ENCODE measurements around the gene ENTPD2. TPM values are rescaled to one million over a fixed set of nuclear protein-coding genes. Genes with fewer than 3 reads are reported as not detected.

ENTPD2 gene
- total and polyA plus RNA-seq, 10 of the 15 experiments (the other 5 are each of a cell fraction or from before 2014, with no cell fraction given) = 0.15 to 1.8 (median 0.65) TPM; not detected in 2

- TF ChIP-seq EED (IDR thresholded peaks at IDR 0.05; ENCODE audit: low read depth) (no peak), PRDM15 (CRISPR knock-in tag; IDR thresholded peaks at IDR 0.05) (no peak), SMC3 (IDR thresholded peaks at IDR 0.05; ENCODE audit: borderline replicate concordance, low read length) (peak; percentile 68), ZBTB40 (IDR thresholded peaks at IDR 0.05; ENCODE audit: borderline replicate concordance) (no peak), NFYA (IDR thresholded peaks at IDR 0.05; ENCODE audit: borderline replicate concordance, low read depth, low read length) (no peak), SPI1 (IDR thresholded peaks at IDR 0.05; ENCODE audit: borderline replicate concordance, insufficient read depth, low read depth, low read length) (no peak), WRNIP1 (IDR thresholded peaks at IDR 0.05; ENCODE audit: borderline replicate concordance, low read depth, low read length) (no peak), NKRF (conservative IDR thresholded peaks at IDR 0.05) (no peak), USF2 (IDR thresholded peaks at IDR 0.05; ENCODE audit: borderline replicate concordance, low read depth, low read length) (no peak), SREBF2 (IDR thresholded peaks at IDR 0.05; ENCODE audit: low read length) (no peak), ESRRA (IDR thresholded peaks at IDR 0.05; ENCODE audit: low read length) (no peak), IKZF2 (IDR thresholded peaks at IDR 0.05) (no peak), IRF4 (IDR thresholded peaks at IDR 0.05; ENCODE audit: low read depth, low read length) (no peak), NBN (IDR thresholded peaks at IDR 0.05) (no peak), GATAD2B (conservative IDR thresholded peaks at IDR 0.05; ENCODE audit: low read depth) (no peak), CHD4 (IDR thresholded peaks at IDR 0.05) (no peak), SP1 (IDR thresholded peaks at IDR 0.05; ENCODE audit: low read depth, low read length) (no peak), ELK1 (IDR thresholded peaks at IDR 0.05; ENCODE audit: low read depth, low read length) (no peak)
These were observed 10.4 kb upstream of the ENTPD2 start (continued) for GRCh38 chr9:137064027-137064879.
